SK-N-SH (cell line): ENCODE data around the gene FABP2. TPM values are rescaled to one million over a fixed set of nuclear protein-coding genes. Genes with fewer than 3 reads are reported as not detected.

ENCODE experiments used
- CTCF ChIA-PET: fragments of 300-600, 350-600 bp; formaldehyde crosslinking; extraction: SDS; loops from one replicate; lab custom pipeline; 2021; lab: Yijun Ruan, JAX
- POLR2A ChIA-PET: fragments of 350-600 bp; sonication (Branson Sonifier 250); formaldehyde crosslinking; extraction: SDS; loops from one replicate; lab custom pipeline; 2020; ENCODE audit warnings: antibody characterized with exemption, inconsistent platforms; lab: Yijun Ruan, JAX
- DNase-seq: peaks from one replicate; pipeline ENCODE4 v3.0.0; 2012
- H2AFZ ChIP-seq: fragments of 200-600 bp; sonication (generic); 2 replicates; pipeline ENCODE4 v1.8.1; 2016; ENCODE audit warnings: antibody characterized with exemption, mild to moderate bottlenecking, low read depth
- H3F3A ChIP-seq: fragments of 200-600 bp; sonication (generic); replicated peaks from 2 replicates; pipeline ENCODE3; 2016; ENCODE audit warnings: antibody characterized with exemption, mild to moderate bottlenecking; ENCODE audit not compliant: insufficient read depth
- H3K27ac ChIP-seq, 2 experiments: fragments of 200-500 bp in 1 of 2; fragments of 200-600 bp in 1 of 2; sonication (Bioruptor generic) in 1 of 2; sonication (generic), shearing (Covaris generic) in 1 of 2; 2 replicates each; pipeline versions ENCODE4 v1.5.1 to v1.6.1; 2014 to 2016; ENCODE audit warnings: low read depth in 2 of 2, inconsistent platforms in 1 of 2, low read length in 1 of 2, mild to moderate bottlenecking in 1 of 2, mixed read lengths in 1 of 2
- H3K27me3 ChIP-seq: fragments of 200-600 bp; sonication (generic), shearing (Covaris generic); 2 replicates; pipeline ENCODE4 v1.6.1; 2016; ENCODE audit warnings: mixed run types; ENCODE audit not compliant: insufficient read depth
- H3K36me3 ChIP-seq, 2 experiments: fragments of 200-500 bp in 1 of 2; fragments of 200-600 bp in 1 of 2; sonication (Bioruptor generic) in 1 of 2; sonication (generic) in 1 of 2; replicated peaks in 1 of 2; 2 replicates each; pipeline versions ENCODE3 to v1.5.1; 2014 to 2016; ENCODE audit warnings: low read length in 1 of 2, mild to moderate bottlenecking in 1 of 2; ENCODE audit not compliant: insufficient read depth in 2 of 2, control insufficient read depth in 1 of 2
- H3K4me1 ChIP-seq, 2 experiments: fragments of 200-500 bp in 1 of 2; fragments of 200-600 bp in 1 of 2; sonication (Bioruptor generic) in 1 of 2; sonication (generic), shearing (Covaris generic) in 1 of 2; 2 replicates each; pipeline versions ENCODE4 v1.5.1 to v1.6.1; 2014 to 2016; ENCODE audit warnings: low read depth in 1 of 2, low read length in 1 of 2, mixed run types in 1 of 2; ENCODE audit not compliant: insufficient read depth in 2 of 2, control insufficient read depth in 1 of 2
- H3K4me2 ChIP-seq: fragments of 200-600 bp; sonication (generic), shearing (Covaris generic); 2 replicates; pipeline ENCODE4 v1.6.1; 2017; ENCODE audit warnings: mixed run types
- H3K4me3 ChIP-seq, 2 experiments: fragments of 200-500 bp in 1 of 2; fragments of 200-600 bp in 1 of 2; sonication (Bioruptor generic) in 1 of 2; sonication (generic), shearing (Covaris generic) in 1 of 2; 2 replicates each; pipeline versions ENCODE4 v1.5.1 to v1.8.1; 2014 to 2016; ENCODE audit warnings: low read depth in 2 of 2, inconsistent platforms in 1 of 2, low read length in 1 of 2, mild to moderate bottlenecking in 1 of 2, mixed read lengths in 1 of 2, moderate library complexity in 1 of 2
- H3K79me2 ChIP-seq: fragments of 200-600 bp; sonication (generic); 2 replicates; pipeline ENCODE4 v1.8.1; 2017; ENCODE audit warnings: mild to moderate bottlenecking; ENCODE audit not compliant: insufficient read depth
- H3K9ac ChIP-seq: fragments of 200-600 bp; sonication (generic); 2 replicates; pipeline ENCODE4 v1.6.1; 2017; ENCODE audit warnings: mixed run types
- H3K9me2 ChIP-seq: fragments of 200-600 bp; sonication (generic); 2 replicates; pipeline ENCODE4 v1.6.1; 2017; ENCODE audit warnings: mixed run types
- H3K9me3 ChIP-seq: fragments of 200-600 bp; sonication (generic); 2 replicates; pipeline ENCODE4 v1.6.1; 2017; ENCODE audit warnings: mixed run types, mild to moderate bottlenecking, moderate library complexity
- H4K20me1 ChIP-seq: fragments of 200-600 bp; sonication (generic); 2 replicates; pipeline ENCODE4 v1.6.1; 2017; ENCODE audit warnings: mild to moderate bottlenecking, mixed run types; ENCODE audit not compliant: insufficient read depth
- CHD2 ChIP-seq: fragments of 150-350 bp; IDR thresholded peaks from 2 replicates; pipeline ENCODE4 v1.6.1; 2018; ENCODE audit warnings: low read length; ENCODE audit not compliant: partially characterized antibody
- ELF1 ChIP-seq: IDR thresholded peaks from 2 replicates; pipeline ENCODE4 v1.4.0; 2012
- EP300 ChIP-seq, 2 experiments: IDR thresholded peaks; 2 replicates each; pipeline versions ENCODE4 v1.4.0 to v1.6.1; 2012; ENCODE audit warnings: borderline replicate concordance in 1 of 2, low read depth in 1 of 2, low read length in 1 of 2
- FOSL2 ChIP-seq: IDR thresholded peaks from 2 replicates; pipeline ENCODE4 v1.4.0; 2012; ENCODE audit warnings: low read depth, mild to moderate bottlenecking, moderate library complexity, borderline replicate concordance
- GABPA ChIP-seq: IDR thresholded peaks from 2 replicates; pipeline ENCODE4 v1.4.0; 2012; ENCODE audit warnings: low read depth, mild to moderate bottlenecking
- MEF2A ChIP-seq: IDR thresholded peaks from 2 replicates; pipeline ENCODE4 v1.4.0; 2012; ENCODE audit warnings: low read depth, borderline replicate concordance
- POLR2AphosphoS5 ChIP-seq: IDR thresholded peaks from 2 replicates; pipeline ENCODE4 v1.6.1; 2012; ENCODE audit warnings: low read depth, low read length
- RAD21 ChIP-seq: IDR thresholded peaks from 2 replicates; pipeline ENCODE4 v1.6.1; 2012; ENCODE audit warnings: mild to moderate bottlenecking, low read length
- RCOR1 ChIP-seq: fragments of 150-350 bp; IDR thresholded peaks from 2 replicates; pipeline ENCODE4 v1.6.1; 2017; ENCODE audit warnings: antibody characterized with exemption, low read length
- RXRA ChIP-seq: IDR thresholded peaks from 2 replicates; pipeline ENCODE4 v1.4.0; 2012; ENCODE audit warnings: low read depth, mild to moderate bottlenecking, borderline replicate concordance
- SIN3A ChIP-seq: IDR thresholded peaks from 2 replicates; pipeline ENCODE4 v1.6.1; 2012; ENCODE audit warnings: low read depth, mild to moderate bottlenecking, low read length, moderate library complexity, borderline replicate concordance
- TAF1 ChIP-seq: IDR thresholded peaks from 2 replicates; pipeline ENCODE4 v1.6.1; 2012; ENCODE audit warnings: low read depth, mild to moderate bottlenecking, low read length, moderate library complexity, borderline replicate concordance
- TCF12 ChIP-seq: IDR thresholded peaks from 2 replicates; pipeline ENCODE4 v1.4.0; 2012
- YY1 ChIP-seq: IDR thresholded peaks from 2 replicates; pipeline ENCODE4 v1.4.0; 2012; ENCODE audit warnings: low read depth, mild to moderate bottlenecking
- ZBTB33 ChIP-seq: IDR thresholded peaks from 2 replicates; pipeline ENCODE4 v1.4.0; 2012; ENCODE audit warnings: low read depth, borderline replicate concordance
- WGBS: methylation state at CpG from one replicate; pipeline ENCODE4 v1.1.6; 2017; ENCODE audit warnings: low lambda C conversion rate; 5-methylcytosine and 5-hydroxymethylcytosine counted together
- polyA plus RNA-seq, 3 experiments: library from polyadenylated mRNA; depleted of rRNA; stranded (reverse); fragments of >200 nt; gene quantifications; 2 replicates each; pipeline ENCODE4 v1.2.3, GENCODE V29; 2012
- TF ChIP-seq, protein P1 (sequence below): fragments of 200-600 bp; sonication (generic); IDR thresholded peaks from 2 replicates; pipeline ENCODE4 v1.6.1; 2017; ENCODE audit warnings: antibody characterized with exemption, mild to moderate bottlenecking, moderate library complexity
- TF ChIP-seq, protein P2 (sequence below): fragments of 150-350 bp; IDR thresholded peaks from 2 replicates; pipeline ENCODE4 v1.6.1; 2017; ENCODE audit warnings: antibody characterized with exemption, low read length, low read depth, borderline replicate concordance
- TF ChIP-seq, protein P3 (sequence below): IDR thresholded peaks from 2 replicates; pipeline ENCODE4 v1.4.0; 2012; ENCODE audit warnings: low read depth

The FABP2 gene
- polyA plus RNA-seq, 1 of the 3 experiments (the other 2 are of a cell fraction): not detected

DNA sequence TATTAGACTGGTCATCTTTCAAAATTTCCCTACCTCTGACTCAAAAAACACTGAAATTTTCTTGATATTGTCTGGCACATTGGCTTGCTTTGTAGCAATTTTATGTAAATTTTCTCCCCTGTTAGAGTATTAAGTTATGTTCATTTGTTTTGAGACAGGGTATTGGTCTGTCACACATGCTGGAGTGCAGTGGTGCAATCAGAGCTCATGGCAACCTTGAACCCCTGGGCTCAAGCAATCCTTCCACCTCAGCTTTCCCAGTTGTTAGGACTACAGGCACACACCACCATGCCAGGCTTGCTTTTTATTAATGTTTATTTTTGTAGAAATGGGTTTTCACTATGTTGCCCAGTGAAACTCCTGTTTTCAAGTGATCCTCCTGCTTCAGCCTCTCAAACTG lies 17.5 kb downstream of the FABP2 start (continued):
- TF ChIP-seq GABPA (no peak), RXRA (no peak), MEF2A (no peak), YY1 (no peak)

DNA sequence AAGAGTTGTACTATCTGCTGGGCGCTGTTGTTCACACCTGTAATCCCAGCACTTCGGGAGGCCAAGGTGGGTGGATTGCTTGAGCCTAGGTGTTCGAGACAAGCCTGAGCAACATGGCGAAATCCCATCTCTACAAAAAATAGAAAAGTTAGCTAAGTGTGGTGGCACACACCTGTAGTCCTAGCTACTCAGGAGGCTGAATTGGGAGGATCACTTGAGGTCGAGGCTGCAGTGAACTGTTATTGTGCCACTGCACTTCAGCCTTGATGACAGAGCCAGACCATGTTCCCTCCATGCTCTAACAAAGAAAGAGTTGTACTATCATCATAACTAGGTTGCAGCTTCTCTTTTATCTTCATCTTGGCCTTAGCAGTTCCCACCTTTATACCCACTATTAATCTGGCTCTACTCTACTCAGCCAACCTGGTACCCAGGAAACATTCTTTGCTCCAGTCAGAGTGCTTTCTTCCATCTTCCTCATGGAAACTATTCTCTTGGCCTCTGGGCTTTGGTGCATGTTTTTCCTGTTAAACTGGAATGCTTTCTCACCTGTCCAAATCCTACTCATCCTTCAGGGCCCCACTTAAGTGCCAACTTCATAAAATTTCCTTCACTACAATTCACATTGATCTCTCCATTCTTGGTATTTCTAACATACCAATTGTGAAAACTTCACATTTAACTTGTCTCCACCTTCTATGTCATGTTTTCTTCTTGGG lies 18.2 kb downstream of the FABP2 start:
- Histone ChIP-seq H3K4me1 (peaks cover 0 to 7% of the 10 kb centered on the region in 2 experiments; a peak in 2 of 4 replicates), H3F3A (no peaks in the 10 kb centered on the region), H4K20me1 (no peaks in the 10 kb centered on the region), H3K9me2 (no peaks in the 10 kb centered on the region), H3K79me2 (peaks cover 13% of the 10 kb centered on the region), H3K4me2 (no peak overlapping the region), H3K36me3 (no peaks in the 10 kb centered on the region), H3K4me3 (no peak overlapping the region), H3K27me3 (no peaks in the 10 kb centered on the region), H3K27ac (no peak overlapping the region), H3K9me3 (no peaks in the 10 kb centered on the region), H2AFZ (no peak overlapping the region), H3K9ac (no peak overlapping the region)
- TF ChIP-seq ELF1: no peak
- TF ChIP-seq, protein P1, sequence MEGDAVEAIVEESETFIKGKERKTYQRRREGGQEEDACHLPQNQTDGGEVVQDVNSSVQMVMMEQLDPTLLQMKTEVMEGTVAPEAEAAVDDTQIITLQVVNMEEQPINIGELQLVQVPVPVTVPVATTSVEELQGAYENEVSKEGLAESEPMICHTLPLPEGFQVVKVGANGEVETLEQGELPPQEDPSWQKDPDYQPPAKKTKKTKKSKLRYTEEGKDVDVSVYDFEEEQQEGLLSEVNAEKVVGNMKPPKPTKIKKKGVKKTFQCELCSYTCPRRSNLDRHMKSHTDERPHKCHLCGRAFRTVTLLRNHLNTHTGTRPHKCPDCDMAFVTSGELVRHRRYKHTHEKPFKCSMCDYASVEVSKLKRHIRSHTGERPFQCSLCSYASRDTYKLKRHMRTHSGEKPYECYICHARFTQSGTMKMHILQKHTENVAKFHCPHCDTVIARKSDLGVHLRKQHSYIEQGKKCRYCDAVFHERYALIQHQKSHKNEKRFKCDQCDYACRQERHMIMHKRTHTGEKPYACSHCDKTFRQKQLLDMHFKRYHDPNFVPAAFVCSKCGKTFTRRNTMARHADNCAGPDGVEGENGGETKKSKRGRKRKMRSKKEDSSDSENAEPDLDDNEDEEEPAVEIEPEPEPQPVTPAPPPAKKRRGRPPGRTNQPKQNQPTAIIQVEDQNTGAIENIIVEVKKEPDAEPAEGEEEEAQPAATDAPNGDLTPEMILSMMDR: no peak
- TF ChIP-seq SIN3A: no peak
- no peak for TF ChIP-seq FOSL2
- no peak for TF ChIP-seq EP300 (IDR thresholded peaks at IDR 0.05; ENCODE audit: borderline replicate concordance in 1 of 2, low read depth in 1 of 2, low read length in 1 of 2)
- TF ChIP-seq POLR2AphosphoS5: no peak
- TF ChIP-seq, protein P2, sequence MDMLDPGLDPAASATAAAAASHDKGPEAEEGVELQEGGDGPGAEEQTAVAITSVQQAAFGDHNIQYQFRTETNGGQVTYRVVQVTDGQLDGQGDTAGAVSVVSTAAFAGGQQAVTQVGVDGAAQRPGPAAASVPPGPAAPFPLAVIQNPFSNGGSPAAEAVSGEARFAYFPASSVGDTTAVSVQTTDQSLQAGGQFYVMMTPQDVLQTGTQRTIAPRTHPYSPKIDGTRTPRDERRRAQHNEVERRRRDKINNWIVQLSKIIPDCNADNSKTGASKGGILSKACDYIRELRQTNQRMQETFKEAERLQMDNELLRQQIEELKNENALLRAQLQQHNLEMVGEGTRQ: no peak
- no peak for TF ChIP-seq TCF12
- no peak for TF ChIP-seq CHD2
- no peak for TF ChIP-seq ZBTB33
- TF ChIP-seq, protein P3, sequence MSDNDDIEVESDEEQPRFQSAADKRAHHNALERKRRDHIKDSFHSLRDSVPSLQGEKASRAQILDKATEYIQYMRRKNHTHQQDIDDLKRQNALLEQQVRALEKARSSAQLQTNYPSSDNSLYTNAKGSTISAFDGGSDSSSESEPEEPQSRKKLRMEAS: no peak
- TF ChIP-seq RAD21: no peak
- TF ChIP-seq TAF1: no peak
- no peak for TF ChIP-seq RCOR1
- ChIA-PET POLR2A (no interaction called here), CTCF (no interaction called here)
- DNase-seq: no peak
- WGBS: 92% methylated on average over 5 of the region's 5 CpGs
